Measurements from ENCODE around the gene SYT8. TPM values are rescaled to one million over a fixed set of nuclear protein-coding genes. Genes with fewer than 3 reads are reported as not detected.
"Not testable (repeated sequence)": the region's sequence is repeated elsewhere in the genome, so short reads cannot be mapped to it uniquely, and the experiment has no call there.

The SYT8 gene
- total RNA-seq (2014; rRNA removed; shearing (Covaris generic)), result not detected in 2 replicates

- DNase-seq, result peak; percentile 60
- Histone ChIP-seq H3K27me3 (ENCODE audit: control insufficient read depth, insufficient read depth, low read length) (no peaks in the 10 kb centered on the region), H3K4me3 (ENCODE audit: insufficient read depth, low read depth, low read length) (no peak within 1 kb of the TSS), H3K36me3 (replicated peaks; ENCODE audit: control insufficient read depth, insufficient read depth, low read length) (no peaks in the 10 kb centered on the region)
Measured at GRCh38 chr11:1834779-1835670, at the start of gene SYT8. TSS of gene SYT8 (plus strand) at chr11:1834990. CDS start at chr11:1835106, 116 bp downstream.

- H3K36me3 ChIP-seq (replicated peaks; ENCODE audit: control insufficient read depth, insufficient read depth, low read length), result no peaks in the 10 kb centered on the region
- peak; percentile 64 for DNase-seq
- no peak overlapping the region for H3K4me3 ChIP-seq (ENCODE audit: insufficient read depth, low read depth, low read length)
- no peaks in the 10 kb centered on the region for H3K27me3 ChIP-seq (ENCODE audit: control insufficient read depth, insufficient read depth, low read length)
Measured at GRCh38 chr11:1785749-1786413, 48.9 kb upstream of the SYT8 start.

- no peaks in the 10 kb centered on the region for H3K27me3 ChIP-seq (ENCODE audit: control insufficient read depth, insufficient read depth, low read length)
- H3K4me3 ChIP-seq (ENCODE audit: insufficient read depth, low read depth, low read length), result no peak overlapping the region
- DNase-seq, result no peak
Measured at GRCh38 chr11:1786466-1786865, 48.3 kb upstream of the SYT8 start.

GRCh38 chr11:1791912-1792311 is 42.9 kb upstream of the SYT8 start:
- H3K27me3 ChIP-seq (ENCODE audit: control insufficient read depth, insufficient read depth, low read length), result no peaks in the 10 kb centered on the region
- no peaks in the 10 kb centered on the region for H3K36me3 ChIP-seq (replicated peaks; ENCODE audit: control insufficient read depth, insufficient read depth, low read length)
- no peak overlapping the region for H3K4me3 ChIP-seq (ENCODE audit: insufficient read depth, low read depth, low read length)

More at GRCh38 chr11:1786466-1786865, 48.3 kb upstream of the SYT8 start:
- no peaks in the 10 kb centered on the region for H3K36me3 ChIP-seq (replicated peaks; ENCODE audit: control insufficient read depth, insufficient read depth, low read length)

GRCh38 chr11:1792461-1792860 is 42.3 kb upstream of the SYT8 start:
- Histone ChIP-seq H3K36me3 (replicated peaks; ENCODE audit: control insufficient read depth, insufficient read depth, low read length) (no peaks in the 10 kb centered on the region), H3K27me3 (ENCODE audit: control insufficient read depth, insufficient read depth, low read length) (no peaks in the 10 kb centered on the region), H3K4me3 (ENCODE audit: insufficient read depth, low read depth, low read length) (no peak overlapping the region)
- DNase-seq, result no peak

More at GRCh38 chr11:1791912-1792311, 42.9 kb upstream of the SYT8 start:
- DNase-seq, result no peak

GRCh38 chr11:1793081-1793480 is 41.7 kb upstream of the SYT8 start:
- no peaks in the 10 kb centered on the region for H3K36me3 ChIP-seq (replicated peaks; ENCODE audit: control insufficient read depth, insufficient read depth, low read length)
- no peak overlapping the region for H3K4me3 ChIP-seq (ENCODE audit: insufficient read depth, low read depth, low read length)
- no peaks in the 10 kb centered on the region for H3K27me3 ChIP-seq (ENCODE audit: control insufficient read depth, insufficient read depth, low read length)
- no peak for DNase-seq

- peak; percentile 69 for DNase-seq
- Histone ChIP-seq H3K27me3 (ENCODE audit: control insufficient read depth, insufficient read depth, low read length) (no peaks in the 10 kb centered on the region), H3K36me3 (replicated peaks; ENCODE audit: control insufficient read depth, insufficient read depth, low read length) (no peaks in the 10 kb centered on the region), H3K4me3 (ENCODE audit: insufficient read depth, low read depth, low read length) (no peak overlapping the region)
Measured at GRCh38 chr11:1796413-1797011, 38.3 kb upstream of the SYT8 start.

GRCh38 chr11:1797391-1798125 is 37.2 kb upstream of the SYT8 start:
- H3K4me3 ChIP-seq (ENCODE audit: insufficient read depth, low read depth, low read length), result no peak overlapping the region
- DNase-seq, result no peak
- no peaks in the 10 kb centered on the region for H3K27me3 ChIP-seq (ENCODE audit: control insufficient read depth, insufficient read depth, low read length)
- no peaks in the 10 kb centered on the region for H3K36me3 ChIP-seq (replicated peaks; ENCODE audit: control insufficient read depth, insufficient read depth, low read length)

- Histone ChIP-seq H3K4me3 (ENCODE audit: insufficient read depth, low read depth, low read length) (no peak overlapping the region), H3K27me3 (ENCODE audit: control insufficient read depth, insufficient read depth, low read length) (no peaks in the 10 kb centered on the region), H3K36me3 (replicated peaks; ENCODE audit: control insufficient read depth, insufficient read depth, low read length) (no peaks in the 10 kb centered on the region)
- no peak for DNase-seq
Measured at GRCh38 chr11:1803246-1803645, 31.5 kb upstream of the SYT8 start.

GRCh38 chr11:1803835-1804519 is 30.8 kb upstream of the SYT8 start:
- H3K36me3 ChIP-seq (replicated peaks; ENCODE audit: control insufficient read depth, insufficient read depth, low read length); H3K27me3 ChIP-seq (ENCODE audit: control insufficient read depth, insufficient read depth, low read length); DNase-seq; H3K4me3 ChIP-seq (ENCODE audit: insufficient read depth, low read depth, low read length): not testable (repeated sequence)

- no peaks in the 10 kb centered on the region for H3K36me3 ChIP-seq (replicated peaks; ENCODE audit: control insufficient read depth, insufficient read depth, low read length)
- DNase-seq, result no peak
- H3K27me3 ChIP-seq (ENCODE audit: control insufficient read depth, insufficient read depth, low read length), result no peaks in the 10 kb centered on the region
- H3K4me3 ChIP-seq (ENCODE audit: insufficient read depth, low read depth, low read length), result no peak overlapping the region
Measured at GRCh38 chr11:1805525-1805924, 29.3 kb upstream of the SYT8 start.

- Histone ChIP-seq H3K36me3 (replicated peaks; ENCODE audit: control insufficient read depth, insufficient read depth, low read length) (no peaks in the 10 kb centered on the region), H3K27me3 (ENCODE audit: control insufficient read depth, insufficient read depth, low read length) (no peaks in the 10 kb centered on the region), H3K4me3 (ENCODE audit: insufficient read depth, low read depth, low read length) (no peak overlapping the region)
- peak; percentile 84 for DNase-seq
Measured at GRCh38 chr11:1807264-1807995, 27.4 kb upstream of the SYT8 start.

GRCh38 chr11:1810761-1811160 is 24.0 kb upstream of the SYT8 start:
- Histone ChIP-seq H3K36me3 (replicated peaks; ENCODE audit: control insufficient read depth, insufficient read depth, low read length) (no peaks in the 10 kb centered on the region), H3K4me3 (ENCODE audit: insufficient read depth, low read depth, low read length) (no peak overlapping the region), H3K27me3 (ENCODE audit: control insufficient read depth, insufficient read depth, low read length) (no peaks in the 10 kb centered on the region)
- DNase-seq, result no peak
